GM19467 (cell line): ENCODE measurements around the gene EYA4.

ENCODE experiments used
- ATAC-seq: cut with Tn5 transposase; IDR thresholded peaks from one replicate; pipeline ENCODE4 v1.9.1; 2021; ENCODE audit warnings: mild to moderate bottlenecking, moderate library complexity; ENCODE audit not compliant: unreplicated experiment

Gene EYA4

DNA sequence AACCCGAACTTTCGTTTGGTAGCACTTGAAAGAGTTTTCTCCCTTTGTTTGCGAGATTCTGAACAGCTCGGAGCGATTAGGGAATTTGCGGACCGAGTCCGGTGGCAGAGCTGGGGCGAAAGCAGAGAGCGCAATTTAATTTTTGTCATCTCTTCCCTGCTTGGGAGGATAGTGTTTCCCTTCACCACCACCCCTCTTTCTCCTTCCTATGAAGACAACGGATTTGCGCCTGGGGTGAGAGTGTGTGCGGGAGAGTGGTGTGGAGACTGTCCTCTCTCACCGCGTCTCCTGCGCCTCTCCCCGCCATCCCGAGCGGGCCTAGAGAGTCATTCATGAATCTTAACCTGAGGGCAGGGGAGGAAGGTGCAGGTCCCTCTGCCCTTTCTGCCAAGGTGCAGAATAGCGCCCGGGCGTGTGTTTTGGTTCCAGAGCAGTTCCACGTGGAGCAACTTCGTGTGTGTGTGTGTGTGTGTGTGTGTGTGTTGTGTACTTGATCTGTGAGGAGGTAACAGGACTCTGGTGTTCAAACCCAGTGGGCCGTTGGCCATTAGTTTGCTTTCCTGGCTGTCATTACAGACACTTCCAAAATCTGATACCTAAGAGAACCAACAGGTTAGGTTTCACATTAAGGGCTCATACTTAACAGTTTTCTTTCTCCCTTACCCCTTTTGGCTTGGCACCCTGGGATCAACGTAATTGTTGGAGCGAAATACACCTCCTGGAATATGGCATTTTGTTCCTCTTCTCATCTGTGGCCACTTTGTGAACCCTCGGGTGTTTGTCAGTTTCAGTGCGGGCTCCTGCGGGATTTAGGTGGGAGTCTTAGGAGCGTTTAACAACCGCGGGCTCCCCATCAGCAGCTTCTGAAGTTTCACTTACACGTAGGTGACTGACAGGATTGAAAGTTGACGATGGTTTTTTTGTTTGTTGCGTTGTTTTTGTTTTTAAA lies 1.8 kb downstream of the EYA4 start:
- ATAC-seq, result no peak

DNA sequence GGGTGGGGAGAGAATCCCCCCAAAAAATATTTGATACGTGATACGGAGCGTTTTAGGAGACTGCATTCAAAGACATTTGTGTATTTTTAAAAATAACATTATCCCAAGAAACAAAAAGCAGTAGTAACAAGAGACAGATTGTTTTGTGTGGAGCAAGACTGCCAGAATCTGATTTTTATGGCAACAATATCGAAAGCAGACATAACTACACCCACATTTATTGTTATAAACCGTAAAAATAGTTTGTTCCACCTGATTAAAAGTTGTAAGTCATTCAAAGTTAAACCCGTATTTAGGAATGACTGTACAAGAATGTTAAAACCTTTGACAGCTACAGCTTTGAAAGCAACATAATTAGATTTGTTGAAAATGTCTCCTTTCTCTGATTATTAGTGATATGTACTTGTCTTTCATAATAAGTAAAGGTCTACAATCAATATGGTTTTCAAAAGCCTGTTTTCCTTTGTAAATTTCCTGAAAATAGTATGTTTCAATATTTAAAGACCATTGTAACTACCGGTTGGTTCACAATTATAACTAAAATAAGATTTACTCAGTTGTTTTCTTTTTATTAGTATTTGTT lies 2.7 kb downstream of the EYA4 start:
- no peak for ATAC-seq

DNA sequence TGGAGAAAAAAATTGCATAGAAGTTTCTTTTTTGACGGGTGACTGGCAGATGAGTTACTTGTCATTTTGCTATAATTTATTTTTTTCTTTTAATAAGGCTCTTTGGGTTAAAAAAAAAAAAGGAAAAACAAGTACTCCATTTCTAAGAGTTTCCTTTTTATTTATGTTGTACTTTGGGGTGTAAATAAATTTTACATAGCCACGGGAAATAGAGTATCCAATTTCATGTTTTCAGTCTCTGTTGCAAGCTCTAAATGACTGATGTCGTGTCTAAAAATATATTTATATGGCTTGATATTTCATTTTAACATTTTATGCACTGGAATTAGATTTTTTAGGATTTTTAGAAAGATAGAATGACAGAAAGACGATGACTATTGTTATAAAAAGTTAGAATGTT lies 3.4 kb downstream of the EYA4 start:
- no peak for ATAC-seq

DNA sequence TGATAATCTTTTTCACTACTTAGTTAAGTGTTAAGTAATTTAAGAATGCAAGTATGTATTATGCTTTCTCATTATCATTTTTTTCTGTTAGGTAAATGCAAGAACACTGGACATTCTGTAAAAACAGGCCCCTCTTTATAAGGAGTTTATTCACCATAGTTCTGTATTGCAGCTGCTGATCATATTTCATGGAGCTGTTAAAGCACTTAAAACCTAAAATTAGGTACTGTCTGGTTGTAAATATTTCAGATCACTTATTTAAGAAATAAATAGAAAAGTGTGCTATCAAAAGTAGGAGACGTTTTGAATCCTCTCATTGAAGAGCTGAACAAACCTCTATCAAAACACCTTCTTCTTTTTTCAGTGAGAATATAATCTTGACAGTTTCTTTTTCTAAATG lies 3.9 kb downstream of the EYA4 start:
- ATAC-seq, result no peak

DNA sequence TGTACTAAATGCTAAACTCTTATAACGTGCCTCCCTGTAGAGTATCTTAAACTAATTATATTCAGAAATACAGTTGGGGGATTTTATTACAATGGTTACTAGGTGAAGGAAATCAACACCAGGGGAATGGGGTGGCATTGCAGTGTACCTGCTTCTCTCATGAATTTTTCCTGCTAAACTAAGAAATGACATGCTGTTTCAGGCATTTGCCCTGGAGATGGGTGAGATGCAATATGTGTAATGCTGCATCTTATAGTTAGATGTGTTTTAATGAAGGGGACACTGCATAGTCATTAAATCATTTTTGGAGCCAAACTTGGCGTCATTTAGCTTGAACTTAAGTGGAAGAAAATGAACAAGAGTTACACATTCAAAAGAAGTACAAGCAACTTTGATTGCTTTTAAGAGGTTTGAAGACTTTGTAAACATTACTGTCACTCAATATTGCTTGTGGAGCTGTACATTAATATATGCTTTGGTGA lies 4.3 kb downstream of the EYA4 start:
- no peak for ATAC-seq

DNA sequence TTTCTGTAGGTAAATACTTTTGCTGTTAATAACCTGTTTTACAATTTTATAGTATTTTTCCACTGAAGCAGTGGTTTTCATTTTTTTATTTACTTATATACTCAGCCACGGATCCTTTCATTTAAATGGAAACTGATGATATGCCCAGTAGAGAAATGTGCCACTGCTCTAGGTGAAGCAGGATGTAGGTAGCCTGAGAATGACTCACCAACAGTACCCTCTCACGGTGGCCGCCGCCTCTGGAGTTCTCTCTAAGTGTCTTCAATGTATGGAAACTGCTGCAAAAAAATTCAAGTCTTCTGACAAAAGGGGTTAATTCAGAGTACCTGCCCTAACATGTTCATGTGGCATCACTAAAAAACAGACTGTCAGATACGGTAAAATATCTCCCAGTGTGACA lies 6.4 kb downstream of the EYA4 start:
- ATAC-seq, result no peak

DNA sequence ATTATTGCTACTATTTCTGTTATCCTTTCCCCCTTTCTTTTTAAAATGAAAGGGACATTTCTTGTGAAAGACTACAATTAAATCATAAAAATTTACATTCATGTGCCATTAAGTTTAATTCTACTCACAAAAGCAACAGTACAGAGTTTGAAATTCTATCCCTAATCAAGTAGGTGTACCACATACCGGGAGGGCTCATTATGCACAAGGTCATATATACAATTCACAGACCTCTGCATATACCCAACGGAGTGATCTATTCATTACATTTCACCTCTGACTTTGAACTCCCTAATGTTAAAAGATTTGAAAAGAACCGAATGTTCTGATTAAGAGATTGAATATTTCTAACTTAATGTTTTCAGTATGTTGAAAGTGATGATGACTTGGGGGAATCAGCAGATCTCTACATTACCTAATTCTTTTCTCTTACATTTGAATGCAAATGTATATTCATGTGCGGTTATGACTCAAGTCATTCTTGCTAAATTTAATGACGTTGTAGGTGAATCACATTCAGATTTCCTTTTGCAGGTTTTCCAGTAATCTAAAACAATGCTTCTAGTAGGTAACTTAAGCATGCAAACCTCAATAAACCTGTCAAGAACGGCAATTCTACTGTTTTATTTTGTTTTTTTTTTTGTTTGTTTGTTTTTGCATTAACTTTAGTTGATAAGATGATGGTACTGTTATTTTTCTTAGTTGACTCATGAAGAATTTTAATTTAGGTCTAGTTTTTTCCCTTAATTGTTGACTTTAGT lies 7.3 kb downstream of the EYA4 start:
- no peak for ATAC-seq

DNA sequence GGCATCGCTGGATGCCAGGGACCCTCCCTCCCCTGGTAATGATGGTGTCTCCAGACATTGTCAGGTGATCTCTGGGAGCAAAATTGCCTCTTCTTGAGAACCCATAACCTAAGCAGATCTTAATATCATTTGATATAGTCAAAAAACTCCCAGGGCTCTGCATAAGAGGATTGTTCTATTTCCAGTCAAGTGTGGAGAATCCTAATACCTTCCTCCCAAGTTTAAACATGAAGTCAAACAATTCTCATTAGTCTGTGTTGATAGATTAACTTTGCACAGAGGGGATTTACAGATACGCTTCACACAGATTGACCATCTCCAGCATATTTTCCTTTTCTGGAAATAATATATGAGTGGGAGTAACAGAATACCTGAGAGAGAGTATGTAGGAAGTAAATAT lies 10.5 kb downstream of the EYA4 start:
- no peak for ATAC-seq

DNA sequence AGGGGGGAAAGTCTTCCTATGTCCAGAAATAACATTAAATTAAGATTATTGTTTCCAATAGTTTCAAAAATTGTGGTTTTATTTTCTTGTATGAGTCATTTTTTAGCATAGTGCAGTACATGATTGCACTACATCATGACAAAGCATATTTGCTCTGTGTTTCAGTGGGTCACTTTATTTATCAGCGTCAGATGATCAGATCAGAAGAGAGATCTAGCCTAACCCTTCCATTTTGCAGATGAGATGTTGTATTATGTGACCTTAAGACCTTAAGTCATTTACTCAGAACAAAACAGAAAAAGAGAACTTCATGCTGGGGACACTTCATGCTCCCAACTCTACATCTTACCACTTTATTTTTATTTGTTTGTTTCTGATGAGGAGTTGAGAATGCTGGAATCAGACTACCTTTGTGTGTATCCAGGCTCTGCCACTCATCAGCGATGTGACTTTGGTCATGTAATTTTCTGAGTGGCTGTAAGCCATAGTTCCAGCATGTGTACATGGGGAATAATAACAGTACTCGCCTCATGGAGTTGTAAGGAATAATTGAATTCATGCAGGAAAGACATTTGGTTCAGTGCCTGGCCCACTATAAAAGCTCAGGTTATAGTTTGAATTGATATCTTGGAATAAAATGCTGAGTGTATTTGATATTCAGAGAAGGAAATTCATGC lies 13.5 kb downstream of the EYA4 start:
- ATAC-seq, result no peak

DNA sequence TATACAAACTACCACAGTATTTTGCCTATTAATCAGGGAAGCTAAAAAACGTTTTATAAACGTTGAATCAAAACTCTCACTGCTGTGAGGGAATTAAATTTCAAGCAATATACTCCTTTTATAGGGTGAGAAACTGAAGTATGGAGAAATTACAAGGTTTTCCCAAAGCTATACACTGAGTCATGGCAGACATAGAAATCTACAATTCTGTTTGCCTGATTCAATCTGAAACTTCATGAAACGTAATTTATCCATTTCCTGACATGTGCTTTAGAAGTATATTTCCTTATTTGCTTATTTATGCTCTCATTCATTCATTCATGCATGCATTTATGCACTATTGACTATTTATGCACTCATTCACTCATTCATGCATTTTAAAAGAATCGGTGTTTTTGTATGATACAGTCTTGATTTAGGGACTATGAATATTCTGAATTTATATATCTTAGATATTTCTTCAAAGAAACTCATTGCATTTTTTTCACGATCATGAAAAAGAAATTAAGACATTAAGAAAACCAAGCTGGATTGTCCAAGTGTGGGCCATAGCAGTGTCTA lies 16.5 kb downstream of the EYA4 start:
- ATAC-seq, result no peak

DNA sequence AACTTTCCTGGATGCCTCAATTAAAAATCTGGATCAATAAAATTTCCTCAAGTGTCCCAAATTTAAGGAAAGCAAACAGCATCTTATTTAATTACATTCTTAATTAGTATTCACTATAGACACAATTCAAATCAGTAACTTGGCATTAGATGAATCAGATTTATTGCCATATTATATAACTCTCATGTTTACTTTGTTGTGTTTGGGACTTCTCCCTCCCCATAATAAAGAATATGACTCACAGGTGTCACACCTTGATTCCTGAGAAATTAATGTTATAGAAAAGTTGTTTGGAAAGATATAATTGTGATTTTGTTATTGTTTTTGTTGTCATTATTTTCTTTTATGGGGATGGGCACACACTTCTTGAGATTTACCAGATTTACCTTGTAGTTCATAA lies 18.4 kb downstream of the EYA4 start:
- ATAC-seq, result no peak

DNA sequence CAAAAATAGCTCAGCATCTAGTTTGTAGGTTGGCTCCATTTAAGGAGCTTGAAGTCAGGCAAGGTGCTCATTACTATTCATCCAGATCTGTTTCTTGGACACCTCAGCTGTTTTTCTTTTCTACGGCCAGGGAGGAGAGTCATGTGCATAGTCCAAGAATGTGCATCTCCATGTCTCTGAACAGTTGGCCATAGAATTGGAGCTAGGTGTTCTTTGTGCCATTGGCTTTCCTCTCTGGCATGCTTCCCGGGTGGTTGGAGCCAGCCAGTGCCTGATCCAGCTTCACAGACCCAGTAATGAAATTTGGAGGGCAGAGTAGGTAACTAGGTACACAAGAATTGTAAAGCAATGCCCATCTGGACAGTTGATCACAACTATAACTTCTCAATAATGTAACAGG lies 21.6 kb downstream of the EYA4 start:
- no peak for ATAC-seq

DNA sequence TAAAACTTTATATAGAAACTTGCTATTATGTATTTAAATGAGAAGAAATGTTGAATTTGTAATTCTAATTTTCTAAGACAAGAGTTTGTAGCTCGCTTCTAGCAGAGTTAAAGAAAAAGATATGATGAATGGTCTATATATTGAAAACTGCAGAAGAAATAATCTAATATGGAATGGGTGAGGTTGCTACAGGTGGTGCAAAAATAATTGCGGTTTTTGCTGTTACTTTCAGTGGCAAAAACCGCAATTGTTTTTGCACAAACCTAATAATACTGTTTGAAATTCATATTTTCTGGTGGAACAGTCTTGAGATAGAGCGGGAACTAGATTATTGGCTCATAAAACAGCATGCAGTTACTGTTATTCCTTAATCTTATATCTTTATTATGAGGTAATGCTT lies 23.9 kb downstream of the EYA4 start:
- ATAC-seq, result no peak

DNA sequence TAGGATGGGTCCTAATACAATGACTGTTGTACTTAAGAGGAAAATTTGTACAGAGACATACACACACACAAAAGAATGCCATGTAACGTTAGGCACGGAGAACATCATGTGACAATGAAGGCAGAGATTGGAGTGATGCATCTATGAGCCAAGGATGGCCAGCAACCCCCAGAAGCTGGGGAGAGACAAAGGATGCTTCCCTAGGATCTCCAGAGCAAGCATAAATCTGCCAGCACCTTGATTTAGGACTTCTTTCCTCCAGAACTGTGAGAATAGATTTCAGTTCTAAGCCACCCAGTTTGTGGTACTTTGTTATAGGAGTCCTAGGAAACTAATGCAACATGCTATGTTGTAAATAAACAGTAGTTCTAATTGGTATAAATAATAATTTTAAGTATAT lies 25.0 kb downstream of the EYA4 start:
- ATAC-seq, result no peak

DNA sequence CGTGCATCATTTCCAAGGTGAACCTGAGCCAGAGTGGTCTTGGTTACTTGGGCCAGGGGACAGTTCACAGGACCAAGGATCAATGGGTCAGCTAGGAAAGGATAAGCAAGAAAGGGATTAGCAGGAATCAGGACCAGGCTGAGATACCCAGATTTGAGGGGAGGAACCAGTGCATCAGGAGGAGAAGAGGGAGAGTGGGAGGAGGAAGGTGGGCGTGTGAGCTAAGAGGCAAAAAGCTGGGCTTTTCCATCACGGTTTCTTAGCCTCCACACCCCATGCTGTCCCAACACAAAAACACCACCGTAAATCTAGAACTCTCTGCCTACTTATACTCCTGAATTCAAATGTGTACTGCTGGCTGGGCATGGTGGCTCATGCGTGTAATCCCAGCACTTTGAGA lies 27.5 kb downstream of the EYA4 start:
- no peak for ATAC-seq

DNA sequence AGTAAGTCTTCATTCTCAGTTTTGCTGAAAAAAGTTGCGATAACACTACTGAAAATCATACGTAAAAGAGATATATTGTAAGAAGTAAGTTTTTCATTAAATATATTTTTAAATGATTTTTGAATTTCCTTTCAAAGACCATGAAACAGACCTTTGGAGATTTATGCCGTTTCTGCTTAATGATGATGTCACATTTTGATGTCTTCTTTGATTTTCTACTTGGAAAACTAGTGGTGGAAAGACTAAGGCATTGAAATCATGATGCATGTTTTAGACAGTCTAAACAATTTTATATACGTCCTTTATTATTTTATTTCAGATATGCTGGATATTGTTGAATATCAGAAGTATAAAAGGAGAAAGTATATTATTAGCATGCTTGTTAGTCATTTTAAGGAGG lies 33.7 kb downstream of the EYA4 start:
- no peak for ATAC-seq

DNA sequence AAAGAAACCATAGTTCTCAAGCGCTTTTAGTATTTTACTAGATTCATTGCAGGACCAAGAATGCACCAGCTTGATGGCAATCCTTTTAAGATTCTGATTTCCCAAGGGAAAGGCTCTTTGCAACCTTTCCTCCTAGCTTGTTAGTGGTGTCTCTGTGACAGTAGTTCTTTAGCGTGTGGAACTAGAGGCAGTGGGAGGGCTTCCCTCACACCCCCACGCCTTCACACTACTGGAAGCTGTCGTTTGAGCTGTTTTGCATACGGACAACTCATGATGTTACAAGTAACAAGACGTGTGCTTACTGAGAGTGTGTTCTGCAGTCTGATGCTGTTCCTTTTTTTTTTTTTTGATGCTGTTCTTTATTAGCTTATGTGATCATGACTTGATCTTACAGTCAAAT lies 34.1 kb downstream of the EYA4 start:
- ATAC-seq, result no peak

DNA sequence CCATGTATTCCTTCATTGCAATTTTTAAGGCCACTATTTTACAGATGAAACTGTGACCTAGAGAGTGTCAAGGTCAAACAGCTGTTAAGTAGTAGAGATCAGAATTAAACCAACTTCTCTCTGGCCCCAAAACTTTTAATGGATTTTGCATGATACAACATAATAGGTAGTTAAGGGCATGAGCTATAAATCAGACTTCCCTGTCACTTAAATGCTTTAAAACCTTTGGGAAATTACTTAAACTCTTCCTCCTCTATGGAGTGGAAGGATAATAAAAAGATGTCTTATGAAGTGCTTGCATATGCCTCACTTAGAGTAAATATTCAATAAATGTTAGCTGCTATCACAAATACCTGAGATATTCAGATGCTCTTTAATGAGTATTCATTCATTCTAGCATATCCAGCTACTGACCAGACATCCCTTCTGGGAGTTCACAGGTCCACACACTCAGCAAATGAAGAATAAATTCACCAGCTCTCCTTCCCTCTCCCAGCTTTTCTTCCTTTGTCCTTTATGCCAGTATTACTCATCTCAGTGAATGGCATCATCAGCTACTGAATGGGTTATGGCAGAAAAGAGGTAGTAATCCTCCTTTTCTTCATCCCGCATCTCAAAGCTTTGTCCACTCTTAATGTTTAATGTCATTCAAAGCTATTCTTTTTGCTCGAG lies 36.2 kb downstream of the EYA4 start:
- no peak for ATAC-seq

DNA sequence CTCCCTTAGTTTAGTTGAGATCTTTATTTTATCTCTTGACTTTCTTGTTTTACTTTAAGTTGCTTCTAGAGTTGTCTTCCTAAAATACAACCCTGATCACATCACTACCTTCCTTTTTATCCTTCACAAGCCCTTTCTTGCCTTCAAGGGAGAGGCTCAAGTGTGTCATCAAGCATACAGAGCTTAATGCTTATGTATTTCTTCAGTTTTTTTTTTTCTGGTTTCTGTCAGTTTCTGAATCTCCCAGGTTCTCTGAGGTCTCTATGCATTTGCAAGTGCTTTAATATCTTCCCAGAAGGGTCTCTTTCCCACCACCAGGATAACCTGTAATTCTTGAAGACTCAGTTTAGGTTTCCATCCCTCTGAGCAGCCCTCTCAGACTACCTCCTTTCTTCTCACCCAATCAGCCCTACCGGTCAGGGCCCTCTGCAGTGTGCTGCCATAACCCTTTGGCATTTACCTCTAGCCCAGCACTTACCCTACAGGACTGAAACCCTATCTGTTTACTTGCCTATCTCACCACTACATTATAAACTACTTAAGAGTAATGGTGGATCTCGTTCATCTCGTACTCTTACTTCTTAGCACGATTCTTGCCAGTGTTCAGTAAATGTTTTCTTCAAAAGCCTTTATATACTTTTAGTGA lies 36.9 kb downstream of the EYA4 start:
- no peak for ATAC-seq

DNA sequence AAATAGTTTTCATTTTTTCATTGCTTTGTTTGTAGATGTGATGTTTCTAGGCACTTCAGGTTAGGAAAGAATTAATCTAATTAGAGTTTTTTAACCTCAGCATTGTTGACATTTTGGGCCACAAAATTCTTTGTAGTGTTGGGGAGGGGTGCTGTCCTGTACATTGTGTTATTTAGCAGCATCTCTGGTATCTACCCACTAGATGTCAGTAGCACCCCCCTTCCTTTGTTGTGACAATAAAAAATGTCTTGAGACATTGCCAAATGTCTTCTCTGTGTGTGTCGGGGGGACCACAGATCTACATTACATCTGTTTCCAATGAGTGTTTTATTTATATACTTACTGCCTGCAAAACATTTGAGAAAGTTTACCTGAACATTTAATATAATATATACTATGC lies 45.6 kb downstream of the EYA4 start:
- no peak for ATAC-seq
